Measurements from ENCODE around the gene ADAMTS6.

The ADAMTS6 gene

DNA sequence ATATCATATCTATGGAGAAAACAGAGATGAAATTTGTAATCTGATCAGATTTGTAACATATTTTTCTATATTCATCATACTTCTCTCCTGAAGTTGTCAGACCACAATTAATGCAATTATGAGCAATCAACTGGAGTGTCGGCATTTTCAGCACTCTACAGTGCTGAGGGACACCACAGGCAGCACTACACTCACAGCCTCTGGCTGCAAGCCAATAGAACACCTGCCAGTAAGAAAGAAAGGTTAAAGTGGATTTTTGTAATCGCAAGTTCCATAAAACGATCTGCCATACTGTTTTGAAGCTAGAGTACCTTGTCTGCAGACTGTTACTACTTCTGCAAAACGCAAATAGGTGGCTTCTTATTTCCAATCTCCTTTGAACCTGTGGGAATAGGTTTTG, 147.6 kb downstream of the ADAMTS6 start:
- Histone ChIP-seq H3K4me3 (replicated peaks; ENCODE audit: insufficient read depth, low read length) (no peak overlapping the region), H3K27me3 (ENCODE audit: insufficient read depth, poor library complexity, severe bottlenecking) (no peaks in the 10 kb centered on the region), H3K27ac (replicated peaks) (no peak overlapping the region)
- TF ChIP-seq SPI1 (IDR thresholded peaks at IDR 0.05; ENCODE audit: borderline replicate concordance, low read depth) (no peak), POLR2AphosphoS5 (IDR thresholded peaks at IDR 0.05; ENCODE audit: low read depth) (no peak), GABPA (IDR thresholded peaks at IDR 0.05; ENCODE audit: low read depth) (no peak)
- TF ChIP-seq, protein P1, sequence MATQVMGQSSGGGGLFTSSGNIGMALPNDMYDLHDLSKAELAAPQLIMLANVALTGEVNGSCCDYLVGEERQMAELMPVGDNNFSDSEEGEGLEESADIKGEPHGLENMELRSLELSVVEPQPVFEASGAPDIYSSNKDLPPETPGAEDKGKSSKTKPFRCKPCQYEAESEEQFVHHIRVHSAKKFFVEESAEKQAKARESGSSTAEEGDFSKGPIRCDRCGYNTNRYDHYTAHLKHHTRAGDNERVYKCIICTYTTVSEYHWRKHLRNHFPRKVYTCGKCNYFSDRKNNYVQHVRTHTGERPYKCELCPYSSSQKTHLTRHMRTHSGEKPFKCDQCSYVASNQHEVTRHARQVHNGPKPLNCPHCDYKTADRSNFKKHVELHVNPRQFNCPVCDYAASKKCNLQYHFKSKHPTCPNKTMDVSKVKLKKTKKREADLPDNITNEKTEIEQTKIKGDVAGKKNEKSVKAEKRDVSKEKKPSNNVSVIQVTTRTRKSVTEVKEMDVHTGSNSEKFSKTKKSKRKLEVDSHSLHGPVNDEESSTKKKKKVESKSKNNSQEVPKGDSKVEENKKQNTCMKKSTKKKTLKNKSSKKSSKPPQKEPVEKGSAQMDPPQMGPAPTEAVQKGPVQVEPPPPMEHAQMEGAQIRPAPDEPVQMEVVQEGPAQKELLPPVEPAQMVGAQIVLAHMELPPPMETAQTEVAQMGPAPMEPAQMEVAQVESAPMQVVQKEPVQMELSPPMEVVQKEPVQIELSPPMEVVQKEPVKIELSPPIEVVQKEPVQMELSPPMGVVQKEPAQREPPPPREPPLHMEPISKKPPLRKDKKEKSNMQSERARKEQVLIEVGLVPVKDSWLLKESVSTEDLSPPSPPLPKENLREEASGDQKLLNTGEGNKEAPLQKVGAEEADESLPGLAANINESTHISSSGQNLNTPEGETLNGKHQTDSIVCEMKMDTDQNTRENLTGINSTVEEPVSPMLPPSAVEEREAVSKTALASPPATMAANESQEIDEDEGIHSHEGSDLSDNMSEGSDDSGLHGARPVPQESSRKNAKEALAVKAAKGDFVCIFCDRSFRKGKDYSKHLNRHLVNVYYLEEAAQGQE (IDR thresholded peaks at IDR 0.05; ENCODE audit: insufficient replicate concordance, low read depth): no peak
- TF ChIP-seq, protein P2, sequence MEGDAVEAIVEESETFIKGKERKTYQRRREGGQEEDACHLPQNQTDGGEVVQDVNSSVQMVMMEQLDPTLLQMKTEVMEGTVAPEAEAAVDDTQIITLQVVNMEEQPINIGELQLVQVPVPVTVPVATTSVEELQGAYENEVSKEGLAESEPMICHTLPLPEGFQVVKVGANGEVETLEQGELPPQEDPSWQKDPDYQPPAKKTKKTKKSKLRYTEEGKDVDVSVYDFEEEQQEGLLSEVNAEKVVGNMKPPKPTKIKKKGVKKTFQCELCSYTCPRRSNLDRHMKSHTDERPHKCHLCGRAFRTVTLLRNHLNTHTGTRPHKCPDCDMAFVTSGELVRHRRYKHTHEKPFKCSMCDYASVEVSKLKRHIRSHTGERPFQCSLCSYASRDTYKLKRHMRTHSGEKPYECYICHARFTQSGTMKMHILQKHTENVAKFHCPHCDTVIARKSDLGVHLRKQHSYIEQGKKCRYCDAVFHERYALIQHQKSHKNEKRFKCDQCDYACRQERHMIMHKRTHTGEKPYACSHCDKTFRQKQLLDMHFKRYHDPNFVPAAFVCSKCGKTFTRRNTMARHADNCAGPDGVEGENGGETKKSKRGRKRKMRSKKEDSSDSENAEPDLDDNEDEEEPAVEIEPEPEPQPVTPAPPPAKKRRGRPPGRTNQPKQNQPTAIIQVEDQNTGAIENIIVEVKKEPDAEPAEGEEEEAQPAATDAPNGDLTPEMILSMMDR (IDR thresholded peaks at IDR 0.05; ENCODE audit: insufficient read depth, low read length): no peak
- no peak for DNase-seq (ENCODE audit: low read depth in 1 of 2, low spot score in 1 of 2)

DNA sequence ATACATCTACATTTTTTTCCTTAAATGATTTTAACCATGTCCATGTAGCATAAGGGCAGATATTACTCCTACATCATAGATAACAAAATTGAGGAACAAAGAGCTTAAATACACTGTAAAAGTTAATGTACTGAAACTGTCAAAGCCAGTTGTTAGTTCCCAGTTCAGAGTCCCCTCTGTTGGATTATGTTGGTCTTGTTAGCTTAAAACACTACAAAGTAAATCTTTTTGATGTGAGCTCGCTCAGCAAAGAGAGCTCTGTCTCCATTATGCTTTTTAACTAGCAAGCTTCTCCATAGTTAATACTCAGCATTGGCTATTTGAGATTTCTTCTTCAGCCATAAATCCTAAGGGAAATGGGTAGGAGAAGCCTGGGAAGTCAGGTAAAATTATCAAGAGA, 149.1 kb downstream of the ADAMTS6 start:
- TF ChIP-seq, protein P1 (IDR thresholded peaks at IDR 0.05; ENCODE audit: insufficient replicate concordance, low read depth): no peak
- TF ChIP-seq SPI1 (IDR thresholded peaks at IDR 0.05; ENCODE audit: borderline replicate concordance, low read depth): no peak
- TF ChIP-seq POLR2AphosphoS5 (IDR thresholded peaks at IDR 0.05; ENCODE audit: low read depth): no peak
- TF ChIP-seq, protein P2 (IDR thresholded peaks at IDR 0.05; ENCODE audit: insufficient read depth, low read length): no peak
- no peak for TF ChIP-seq GABPA (IDR thresholded peaks at IDR 0.05; ENCODE audit: low read depth)
- no peak for DNase-seq (ENCODE audit: low read depth in 1 of 2, low spot score in 1 of 2)

DNA sequence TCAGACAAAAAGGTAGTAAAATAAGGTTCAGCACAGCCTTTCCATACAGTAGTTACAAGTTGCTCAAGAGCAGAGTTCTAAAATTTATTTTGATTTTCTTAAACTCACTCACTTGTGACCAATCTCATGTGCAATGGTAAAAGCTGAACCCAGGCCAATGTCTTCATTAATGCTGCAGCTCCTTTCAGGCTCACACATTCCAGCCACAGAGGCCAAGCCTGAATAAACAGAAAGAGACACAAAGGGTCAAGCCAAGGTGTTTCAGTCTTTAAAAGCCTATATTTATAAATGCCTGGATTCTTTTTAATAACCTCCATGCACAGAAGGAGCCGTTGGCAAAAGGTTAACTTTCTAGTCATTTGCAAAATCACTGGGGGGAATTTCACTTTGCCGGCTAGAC, 152.5 kb downstream of the ADAMTS6 start:
- no peak overlapping the region for H3K27ac ChIP-seq (replicated peaks)
- no peak overlapping the region for H3K4me3 ChIP-seq (replicated peaks; ENCODE audit: insufficient read depth, low read length)
- no peak for DNase-seq (ENCODE audit: low read depth in 1 of 2, low spot score in 1 of 2)
- TF ChIP-seq, protein P1 (IDR thresholded peaks at IDR 0.05; ENCODE audit: insufficient replicate concordance, low read depth): no peak
- TF ChIP-seq GABPA (IDR thresholded peaks at IDR 0.05; ENCODE audit: low read depth): no peak
- H3K27me3 ChIP-seq (ENCODE audit: insufficient read depth, poor library complexity, severe bottlenecking): no peaks in the 10 kb centered on the region

More for the DNA sequence above, 149.1 kb downstream of the ADAMTS6 start:
- no peaks in the 10 kb centered on the region for H3K27me3 ChIP-seq (ENCODE audit: insufficient read depth, poor library complexity, severe bottlenecking)
- H3K27ac ChIP-seq (replicated peaks): no peak overlapping the region
- no peak overlapping the region for H3K4me3 ChIP-seq (replicated peaks; ENCODE audit: insufficient read depth, low read length)

DNA sequence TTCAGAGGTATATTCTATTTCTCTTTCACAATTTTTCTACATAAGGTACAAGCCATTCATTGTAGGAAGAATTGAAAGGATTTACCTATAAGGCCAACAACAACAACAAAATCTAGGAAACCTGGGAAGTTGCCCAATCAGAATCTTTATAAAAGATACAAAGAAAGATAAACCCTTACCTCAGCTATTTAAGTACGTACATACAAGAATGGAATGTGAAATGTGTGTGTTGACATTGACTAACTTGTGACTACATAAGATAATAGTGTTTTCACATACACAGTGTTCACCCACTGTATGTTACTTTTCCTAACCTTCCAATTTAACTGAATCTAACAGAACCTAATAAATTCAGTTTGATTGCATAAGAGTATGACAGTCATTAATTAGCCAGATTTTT, 154.1 kb downstream of the ADAMTS6 start:
- TF ChIP-seq, protein P2 (IDR thresholded peaks at IDR 0.05; ENCODE audit: insufficient read depth, low read length): no peak
- TF ChIP-seq GABPA (IDR thresholded peaks at IDR 0.05; ENCODE audit: low read depth) (no peak), POLR2AphosphoS5 (IDR thresholded peaks at IDR 0.05; ENCODE audit: low read depth) (no peak), SPI1 (IDR thresholded peaks at IDR 0.05; ENCODE audit: borderline replicate concordance, low read depth) (no peak)
- TF ChIP-seq, protein P1 (IDR thresholded peaks at IDR 0.05; ENCODE audit: insufficient replicate concordance, low read depth): no peak
- DNase-seq (ENCODE audit: low read depth in 1 of 2, low spot score in 1 of 2): no peak
- no peak overlapping the region for H3K27ac ChIP-seq (replicated peaks)

More for the DNA sequence above, 154.1 kb downstream of the ADAMTS6 start:
- Histone ChIP-seq H3K4me3 (replicated peaks; ENCODE audit: insufficient read depth, low read length) (no peak overlapping the region), H3K27me3 (ENCODE audit: insufficient read depth, poor library complexity, severe bottlenecking) (no peaks in the 10 kb centered on the region)
